Measurements from ENCODE around the gene SHD. TPM values are rescaled to one million over a fixed set of nuclear protein-coding genes. Genes with fewer than 3 reads are reported as not detected.
"Not testable (repeated sequence)": the region's sequence is repeated elsewhere in the genome, so short reads cannot be mapped to it uniquely, and the experiment has no call there.

Gene SHD
- not detected for total RNA-seq
- long read RNA-seq: 0 reads

DNA sequence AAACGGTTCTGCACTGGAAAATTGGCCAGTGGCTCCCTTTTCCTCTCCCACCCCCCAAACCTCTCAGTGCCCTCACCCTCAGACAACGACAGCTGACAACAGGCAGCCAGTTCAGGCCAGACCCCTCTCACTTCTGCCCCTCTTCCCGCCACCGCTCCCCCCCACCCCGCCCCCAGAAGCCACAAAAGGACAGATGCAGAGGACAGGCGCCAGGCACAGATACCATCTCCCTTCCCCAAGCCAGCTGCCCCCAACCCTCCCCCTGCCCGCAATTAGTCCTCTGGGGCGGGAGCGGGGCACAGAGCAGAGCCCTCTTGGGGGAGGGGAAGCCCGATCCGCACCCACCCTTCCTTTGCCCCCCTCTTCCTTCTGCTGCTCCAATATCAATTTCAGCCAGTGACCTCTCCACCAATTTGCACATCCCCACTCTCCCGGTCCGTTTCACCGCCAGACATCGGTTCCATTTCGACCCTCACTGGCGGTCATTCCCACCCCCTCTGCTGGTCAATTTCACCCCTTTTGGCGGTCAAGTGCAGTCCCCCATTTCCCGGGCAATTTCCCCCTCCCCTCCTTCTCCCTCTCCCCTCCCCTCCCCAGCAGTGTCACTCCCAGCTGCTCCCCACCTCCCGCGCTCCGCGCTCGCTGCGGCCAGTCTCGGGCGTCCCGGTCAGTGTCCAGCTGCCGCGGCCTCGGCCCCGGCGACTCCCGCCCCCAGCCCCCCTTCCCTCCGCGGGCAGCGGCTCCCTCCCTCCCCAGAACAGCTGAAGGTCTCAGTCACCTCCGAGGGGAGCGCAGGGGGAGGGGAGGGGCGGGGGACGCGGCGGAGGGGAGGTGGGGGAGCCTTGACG, at the start of gene SHD:
Gene SHD, plus strand, starts transcription at position 848 of the 848 bp plus-strand sequence. CDS start 798 bp downstream, outside the sequence.
- H3K4me1 ChIP-seq: peaks cover 6% of the 10 kb centered on the region
- peaks cover 49% of the 10 kb centered on the region for H3K27me3 ChIP-seq
- no peaks in the 10 kb centered on the region for H3K9me3 ChIP-seq
- H3K4me3 ChIP-seq: no peak within 1 kb of the TSS
- ATAC-seq (no peak), DNase-seq (no peak)
- H3K36me3 ChIP-seq: no peaks in the 10 kb centered on the region
- intact Hi-C loops (cut with DNase I): no loop called here
- TF ChIP-seq, protein P1, sequence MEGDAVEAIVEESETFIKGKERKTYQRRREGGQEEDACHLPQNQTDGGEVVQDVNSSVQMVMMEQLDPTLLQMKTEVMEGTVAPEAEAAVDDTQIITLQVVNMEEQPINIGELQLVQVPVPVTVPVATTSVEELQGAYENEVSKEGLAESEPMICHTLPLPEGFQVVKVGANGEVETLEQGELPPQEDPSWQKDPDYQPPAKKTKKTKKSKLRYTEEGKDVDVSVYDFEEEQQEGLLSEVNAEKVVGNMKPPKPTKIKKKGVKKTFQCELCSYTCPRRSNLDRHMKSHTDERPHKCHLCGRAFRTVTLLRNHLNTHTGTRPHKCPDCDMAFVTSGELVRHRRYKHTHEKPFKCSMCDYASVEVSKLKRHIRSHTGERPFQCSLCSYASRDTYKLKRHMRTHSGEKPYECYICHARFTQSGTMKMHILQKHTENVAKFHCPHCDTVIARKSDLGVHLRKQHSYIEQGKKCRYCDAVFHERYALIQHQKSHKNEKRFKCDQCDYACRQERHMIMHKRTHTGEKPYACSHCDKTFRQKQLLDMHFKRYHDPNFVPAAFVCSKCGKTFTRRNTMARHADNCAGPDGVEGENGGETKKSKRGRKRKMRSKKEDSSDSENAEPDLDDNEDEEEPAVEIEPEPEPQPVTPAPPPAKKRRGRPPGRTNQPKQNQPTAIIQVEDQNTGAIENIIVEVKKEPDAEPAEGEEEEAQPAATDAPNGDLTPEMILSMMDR (IDR thresholded peaks at IDR 0.05): no peak
- no peak within 1 kb of the TSS for H3K27ac ChIP-seq

DNA sequence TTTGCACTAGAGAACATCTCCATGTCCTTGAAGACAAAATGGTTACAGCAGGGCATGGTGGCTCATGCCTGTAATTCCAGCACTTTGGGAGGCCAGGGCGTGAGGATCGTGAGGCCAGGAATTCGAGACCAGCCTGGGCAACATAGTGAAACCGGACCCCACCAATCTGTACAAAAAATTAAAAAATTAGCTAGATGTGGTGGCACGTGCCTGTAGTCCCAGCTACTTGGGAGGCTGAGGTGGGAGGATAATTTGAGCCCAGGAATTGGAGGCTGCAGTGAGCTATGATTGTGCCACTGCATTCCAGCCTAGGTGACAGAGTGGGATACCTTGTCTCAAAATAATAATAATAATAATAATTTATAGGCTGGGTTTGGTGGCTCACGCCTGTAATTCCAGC, 48.8 kb upstream of the SHD start:
- H3K27me3 ChIP-seq: peaks cover 44% of the 10 kb centered on the region
- intact Hi-C loops (cut with DNase I); H3K9me3 ChIP-seq: not testable (repeated sequence)

DNA sequence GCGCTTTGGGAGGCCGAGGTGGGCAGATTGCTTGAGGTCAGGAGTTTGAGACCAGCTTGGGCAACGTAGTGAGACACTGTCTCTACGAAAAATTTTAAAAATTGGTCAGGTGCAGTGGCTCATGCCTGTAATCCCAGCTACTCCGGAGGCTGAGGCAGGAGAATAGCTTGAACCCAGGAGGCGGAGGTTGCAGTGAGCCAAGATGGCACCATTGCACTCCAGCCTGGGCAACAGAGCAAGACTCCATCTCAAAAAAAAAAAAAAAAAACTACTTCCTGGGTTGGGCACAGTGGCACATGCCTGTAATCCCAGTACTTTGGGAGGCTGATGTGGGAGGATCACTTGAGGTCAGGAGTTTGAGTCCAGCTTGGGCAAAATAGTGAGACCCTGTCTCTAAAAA, 47.5 kb upstream of the SHD start:
- H3K4me3 ChIP-seq; H3K4me1 ChIP-seq; DNase-seq; ATAC-seq; H3K9me3 ChIP-seq; H3K27ac ChIP-seq; intact Hi-C loops (cut with DNase I); H3K36me3 ChIP-seq: not testable (repeated sequence)
- H3K27me3 ChIP-seq: peaks cover 44% of the 10 kb centered on the region

More for the DNA sequence above, 48.8 kb upstream of the SHD start:
- not testable (repeated sequence) for DNase-seq, ATAC-seq, H3K36me3 ChIP-seq, H3K4me1 ChIP-seq, H3K4me3 ChIP-seq, H3K27ac ChIP-seq

- ATAC-seq; H3K9me3 ChIP-seq; H3K4me1 ChIP-seq; intact Hi-C loops (cut with DNase I); H3K4me3 ChIP-seq; H3K36me3 ChIP-seq; H3K27ac ChIP-seq; DNase-seq: not testable (repeated sequence)
- peaks cover 44% of the 10 kb centered on the region for H3K27me3 ChIP-seq
Observed at GRCh38 chr19:4232139-4232538, 46.9 kb upstream of the SHD start.

DNA sequence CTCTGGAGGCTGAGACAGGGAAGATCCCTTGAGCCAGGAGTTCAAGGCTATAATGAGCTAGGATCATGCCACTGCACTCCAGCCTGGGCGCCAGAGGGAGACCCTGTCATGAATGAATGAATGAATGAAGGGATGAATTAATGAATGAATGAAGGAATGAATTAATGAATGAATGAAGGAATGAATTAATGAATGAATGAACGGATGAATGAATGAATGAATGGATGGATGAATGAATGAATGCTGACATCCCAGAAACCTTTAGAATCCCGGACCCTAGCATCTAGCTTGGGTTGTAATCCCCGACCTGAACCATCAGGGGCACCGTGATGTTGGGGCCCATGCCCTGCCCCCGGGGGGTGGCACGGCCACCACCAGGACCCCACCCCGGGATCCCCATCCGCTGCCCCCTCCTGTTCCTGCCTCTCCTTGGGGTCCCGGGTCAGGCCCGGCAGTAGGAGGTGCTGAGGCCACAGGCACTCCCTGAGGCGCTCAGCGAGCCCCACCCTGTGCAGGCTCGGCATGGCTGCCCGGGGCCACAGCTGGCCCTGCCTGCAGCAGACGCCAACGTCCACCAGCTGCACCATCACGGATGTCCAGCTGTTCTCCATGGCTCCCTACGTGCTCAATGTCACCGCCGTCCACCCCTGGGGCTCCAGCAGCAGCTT, 46.3 kb upstream of the SHD start:
- H3K36me3 ChIP-seq: no peaks in the 10 kb centered on the region
- no peaks in the 10 kb centered on the region for H3K9me3 ChIP-seq
- DNase-seq (no peak), ATAC-seq (peak; percentile 13)
- H3K4me3 ChIP-seq: no peak overlapping the region
- H3K27me3 ChIP-seq: peaks cover 44% of the 10 kb centered on the region
- TF ChIP-seq, protein P1 (IDR thresholded peaks at IDR 0.05): no peak
- H3K27ac ChIP-seq: no peak overlapping the region
- intact Hi-C loops (cut with DNase I): no loop called here
- H3K4me1 ChIP-seq: peaks cover 5% of the 10 kb centered on the region

DNA sequence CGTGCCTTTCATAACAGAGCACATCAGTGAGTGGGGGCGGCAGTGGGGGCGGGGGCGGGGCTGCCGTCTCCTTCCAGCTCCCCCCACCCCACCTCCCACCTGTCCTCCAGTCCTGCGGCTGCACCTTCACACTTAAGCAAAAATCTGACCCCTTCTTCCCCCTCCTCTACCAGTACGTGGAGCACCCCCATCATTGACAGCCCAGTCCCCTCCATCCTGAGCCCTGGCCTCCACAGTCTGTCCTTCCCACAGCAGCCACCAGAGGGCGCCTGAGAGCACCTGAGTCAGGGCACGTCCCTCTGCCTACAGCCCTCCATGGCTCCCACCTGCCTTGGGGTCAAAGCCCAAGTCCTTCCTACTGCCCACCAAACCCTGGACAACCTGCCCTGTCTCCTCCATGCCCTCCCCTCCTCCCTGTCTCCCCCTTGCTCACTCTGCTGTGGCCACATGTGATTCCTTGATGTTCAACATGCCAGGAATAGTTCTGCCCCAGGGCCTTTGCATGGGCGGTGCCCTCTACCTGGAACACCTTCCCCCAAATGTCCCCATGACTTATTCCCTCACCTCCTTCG, 45.7 kb upstream of the SHD start:
- DNase-seq: peak; percentile 77
- TF ChIP-seq, protein P1 (IDR thresholded peaks at IDR 0.05): peak; percentile 54
- ATAC-seq: peak; percentile 78
- Histone ChIP-seq H3K9me3 (no peaks in the 10 kb centered on the region), H3K4me3 (no peak overlapping the region), H3K27ac (no peak overlapping the region), H3K36me3 (no peaks in the 10 kb centered on the region), H3K4me1 (peaks cover 5% of the 10 kb centered on the region), H3K27me3 (peaks cover 39% of the 10 kb centered on the region)
- intact Hi-C loops (cut with DNase I): no loop called here

Measured in upper lobe of right lung (tissue), 1 donor.